ENCODE results near the gene C2CD4C.

Gene C2CD4C

DNA sequence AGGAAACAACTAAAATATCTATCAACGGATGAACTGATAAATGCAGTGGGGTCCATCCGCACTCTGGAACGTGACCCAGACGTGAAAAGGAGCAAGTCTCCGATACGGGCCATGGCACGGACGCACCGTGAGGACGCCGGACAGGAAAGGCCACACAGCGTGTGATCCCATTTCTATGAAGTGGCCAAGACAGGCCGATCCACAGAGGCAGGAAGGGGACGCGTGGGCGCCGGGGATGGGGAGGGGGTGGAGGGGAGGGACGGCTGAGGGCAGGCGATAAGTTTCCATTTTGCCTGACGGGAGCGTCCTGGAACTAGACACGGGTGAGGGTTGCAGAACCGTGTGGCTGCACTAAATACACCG is 38.1 kb upstream of the C2CD4C start:
- H3K36me3 ChIP-seq (ENCODE audit: control insufficient read depth, insufficient read depth, low read length): no peaks in the 10 kb centered on the region
- no peak overlapping the region for H3K9ac ChIP-seq (ENCODE audit: low read length)
- H3K4me1 ChIP-seq (ENCODE audit: control insufficient read depth, insufficient read depth, low read length): peaks cover 3% of the 10 kb centered on the region
- no peaks in the 10 kb centered on the region for H3K27me3 ChIP-seq (ENCODE audit: control insufficient read depth, insufficient read depth, low read length)
- H3K4me3 ChIP-seq (ENCODE audit: low read length): no peak overlapping the region
- H3K27ac ChIP-seq (ENCODE audit: low read depth, low read length): no peak overlapping the region

GRCh38 chr19:444677-445210 is 35.8 kb upstream of the C2CD4C start:
- H3K27me3 ChIP-seq (ENCODE audit: control insufficient read depth, insufficient read depth, low read length): no peaks in the 10 kb centered on the region
- H3K4me1 ChIP-seq (ENCODE audit: control insufficient read depth, insufficient read depth, low read length): peaks cover 3% of the 10 kb centered on the region
- H3K9ac ChIP-seq (ENCODE audit: low read length): no peak overlapping the region
- H3K27ac ChIP-seq (ENCODE audit: low read depth, low read length): no peak overlapping the region
- H3K36me3 ChIP-seq (ENCODE audit: control insufficient read depth, insufficient read depth, low read length): no peaks in the 10 kb centered on the region
- no peak overlapping the region for H3K4me3 ChIP-seq (ENCODE audit: low read length)

GRCh38 chr19:443005-443404 is 34.1 kb upstream of the C2CD4C start:
- Histone ChIP-seq H3K36me3 (ENCODE audit: control insufficient read depth, insufficient read depth, low read length) (no peaks in the 10 kb centered on the region), H3K4me3 (ENCODE audit: low read length) (no peak overlapping the region), H3K27ac (ENCODE audit: low read depth, low read length) (no peak overlapping the region)

DNA sequence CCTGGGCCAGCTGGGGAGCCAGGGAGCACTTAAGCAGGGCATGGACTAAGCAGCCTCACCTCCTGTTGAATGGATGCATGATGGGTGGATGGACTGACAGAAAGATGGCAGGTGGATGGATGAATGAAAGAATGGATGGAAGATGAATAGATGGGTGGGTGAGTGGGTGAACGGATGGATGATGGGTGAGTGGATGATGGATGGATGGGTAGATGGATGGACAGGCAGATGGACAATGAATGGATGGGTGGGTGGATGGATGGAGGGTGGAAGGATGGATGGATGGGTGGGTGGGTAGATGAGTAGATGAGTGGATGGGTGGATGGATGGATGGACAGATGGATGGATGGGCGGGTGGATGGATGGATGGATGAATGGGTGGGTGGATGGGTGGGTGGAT is 33.1 kb upstream of the C2CD4C start:
- H3K4me3 ChIP-seq (ENCODE audit: low read length): no peak overlapping the region
- H3K36me3 ChIP-seq (ENCODE audit: control insufficient read depth, insufficient read depth, low read length): no peaks in the 10 kb centered on the region
- H3K4me1 ChIP-seq (ENCODE audit: control insufficient read depth, insufficient read depth, low read length): no peaks in the 10 kb centered on the region
- H3K9ac ChIP-seq (ENCODE audit: low read length): no peak overlapping the region
- no peaks in the 10 kb centered on the region for H3K27me3 ChIP-seq (ENCODE audit: control insufficient read depth, insufficient read depth, low read length)
- no peak overlapping the region for H3K27ac ChIP-seq (ENCODE audit: low read depth, low read length)

More at GRCh38 chr19:443005-443404, 34.1 kb upstream of the C2CD4C start:
- Histone ChIP-seq H3K4me1 (ENCODE audit: control insufficient read depth, insufficient read depth, low read length) (peaks cover under 1% of the 10 kb centered on the region), H3K9ac (ENCODE audit: low read length) (no peak overlapping the region), H3K27me3 (ENCODE audit: control insufficient read depth, insufficient read depth, low read length) (no peaks in the 10 kb centered on the region)

DNA sequence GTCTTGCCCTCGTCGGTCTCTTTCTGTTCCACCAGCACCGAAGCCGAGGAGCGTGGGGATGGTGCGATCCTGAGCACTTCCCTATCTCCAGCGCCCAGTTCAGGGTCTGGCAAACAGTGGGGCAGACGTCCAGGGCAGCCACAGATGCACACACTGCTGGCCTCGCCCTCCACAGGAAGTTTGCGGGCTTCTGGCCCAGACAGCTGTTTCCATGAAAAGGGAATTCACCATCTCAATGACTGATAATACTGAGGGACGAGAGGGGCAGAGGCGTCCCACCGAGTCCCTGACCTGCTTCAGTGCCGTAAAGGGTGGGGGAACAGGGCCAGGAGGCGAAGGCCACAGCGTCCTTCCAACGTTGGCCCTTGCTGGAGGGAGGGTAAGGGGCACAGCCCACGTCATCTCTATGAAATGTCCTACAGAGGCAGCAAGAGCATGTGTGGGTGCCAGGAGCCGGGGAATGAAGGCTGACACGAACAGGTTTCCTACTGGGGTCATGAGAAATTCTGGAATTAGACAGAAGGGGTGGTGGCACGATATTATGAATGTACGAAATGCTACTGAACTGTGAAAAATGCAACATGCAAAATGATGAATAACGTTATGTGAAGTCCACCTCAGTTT is 32.4 kb upstream of the C2CD4C start:
- H3K9ac ChIP-seq (ENCODE audit: low read length): no peak overlapping the region
- H3K4me1 ChIP-seq (ENCODE audit: control insufficient read depth, insufficient read depth, low read length): no peaks in the 10 kb centered on the region
- H3K27ac ChIP-seq (ENCODE audit: low read depth, low read length): no peak overlapping the region
- no peaks in the 10 kb centered on the region for H3K27me3 ChIP-seq (ENCODE audit: control insufficient read depth, insufficient read depth, low read length)
- no peak overlapping the region for H3K4me3 ChIP-seq (ENCODE audit: low read length)
- H3K36me3 ChIP-seq (ENCODE audit: control insufficient read depth, insufficient read depth, low read length): no peaks in the 10 kb centered on the region

- H3K27me3 ChIP-seq (ENCODE audit: control insufficient read depth, insufficient read depth, low read length): no peaks in the 10 kb centered on the region
- no peak overlapping the region for H3K4me3 ChIP-seq (ENCODE audit: low read length)
- no peaks in the 10 kb centered on the region for H3K4me1 ChIP-seq (ENCODE audit: control insufficient read depth, insufficient read depth, low read length)
- no peak overlapping the region for H3K27ac ChIP-seq (ENCODE audit: low read depth, low read length)
- no peaks in the 10 kb centered on the region for H3K36me3 ChIP-seq (ENCODE audit: control insufficient read depth, insufficient read depth, low read length)
- no peak overlapping the region for H3K9ac ChIP-seq (ENCODE audit: low read length)
Measured at GRCh38 chr19:440391-441212, 31.7 kb upstream of the C2CD4C start.

- no peak overlapping the region for H3K9ac ChIP-seq (ENCODE audit: low read length)
- H3K4me1 ChIP-seq (ENCODE audit: control insufficient read depth, insufficient read depth, low read length): no peaks in the 10 kb centered on the region
- no peak overlapping the region for H3K4me3 ChIP-seq (ENCODE audit: low read length)
- H3K27me3 ChIP-seq (ENCODE audit: control insufficient read depth, insufficient read depth, low read length): no peaks in the 10 kb centered on the region
- H3K27ac ChIP-seq (ENCODE audit: low read depth, low read length): no peak overlapping the region
- H3K36me3 ChIP-seq (ENCODE audit: control insufficient read depth, insufficient read depth, low read length): peaks cover 2% of the 10 kb centered on the region
Measured at GRCh38 chr19:439167-439900, 30.4 kb upstream of the C2CD4C start.

GRCh38 chr19:438416-438958 is 29.5 kb upstream of the C2CD4C start:
- Histone ChIP-seq H3K36me3 (ENCODE audit: control insufficient read depth, insufficient read depth, low read length) (peaks cover 2% of the 10 kb centered on the region), H3K4me3 (ENCODE audit: low read length) (no peak overlapping the region), H3K27ac (ENCODE audit: low read depth, low read length) (no peak overlapping the region), H3K9ac (ENCODE audit: low read length) (no peak overlapping the region), H3K27me3 (ENCODE audit: control insufficient read depth, insufficient read depth, low read length) (no peaks in the 10 kb centered on the region), H3K4me1 (ENCODE audit: control insufficient read depth, insufficient read depth, low read length) (no peaks in the 10 kb centered on the region)

- H3K27me3 ChIP-seq (ENCODE audit: control insufficient read depth, insufficient read depth, low read length): no peaks in the 10 kb centered on the region
- no peaks in the 10 kb centered on the region for H3K4me1 ChIP-seq (ENCODE audit: control insufficient read depth, insufficient read depth, low read length)
- H3K4me3 ChIP-seq (ENCODE audit: low read length): no peak overlapping the region
- H3K27ac ChIP-seq (ENCODE audit: low read depth, low read length): no peak overlapping the region
- no peak overlapping the region for H3K9ac ChIP-seq (ENCODE audit: low read length)
- H3K36me3 ChIP-seq (ENCODE audit: control insufficient read depth, insufficient read depth, low read length): peaks cover 2% of the 10 kb centered on the region
Measured at GRCh38 chr19:437041-437440, 28.1 kb upstream of the C2CD4C start.

DNA sequence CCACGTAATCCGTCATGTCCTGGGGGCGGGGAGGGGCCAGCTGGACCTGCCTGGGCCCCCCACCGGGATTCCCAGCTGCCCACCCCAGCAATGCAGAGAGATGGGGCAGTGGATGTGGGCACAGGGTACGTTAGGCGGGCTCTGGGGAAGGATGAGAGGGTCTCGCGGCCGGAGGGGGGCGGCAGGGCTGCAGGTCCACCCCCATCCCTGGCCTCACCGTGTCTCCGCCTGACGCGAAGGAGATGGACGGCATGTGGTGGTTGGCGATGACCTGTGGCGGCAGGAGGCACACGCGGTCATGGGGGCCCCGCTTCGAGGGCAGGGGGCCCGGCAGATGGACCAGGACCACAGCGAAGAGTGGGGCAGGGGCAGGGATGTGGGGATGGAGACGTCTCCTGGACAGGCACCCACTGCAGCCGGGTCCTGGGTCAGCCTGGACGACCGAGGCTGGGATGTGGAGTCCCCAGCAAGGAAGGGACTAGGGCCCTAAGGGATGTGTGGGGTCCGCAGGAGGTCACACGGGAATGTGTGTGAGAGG is 27.5 kb upstream of the C2CD4C start:
- Histone ChIP-seq H3K4me3 (ENCODE audit: low read length) (no peak overlapping the region), H3K9ac (ENCODE audit: low read length) (no peak overlapping the region), H3K4me1 (ENCODE audit: control insufficient read depth, insufficient read depth, low read length) (no peaks in the 10 kb centered on the region), H3K36me3 (ENCODE audit: control insufficient read depth, insufficient read depth, low read length) (peaks cover 2% of the 10 kb centered on the region), H3K27me3 (ENCODE audit: control insufficient read depth, insufficient read depth, low read length) (no peaks in the 10 kb centered on the region), H3K27ac (ENCODE audit: low read depth, low read length) (no peak overlapping the region)

DNA sequence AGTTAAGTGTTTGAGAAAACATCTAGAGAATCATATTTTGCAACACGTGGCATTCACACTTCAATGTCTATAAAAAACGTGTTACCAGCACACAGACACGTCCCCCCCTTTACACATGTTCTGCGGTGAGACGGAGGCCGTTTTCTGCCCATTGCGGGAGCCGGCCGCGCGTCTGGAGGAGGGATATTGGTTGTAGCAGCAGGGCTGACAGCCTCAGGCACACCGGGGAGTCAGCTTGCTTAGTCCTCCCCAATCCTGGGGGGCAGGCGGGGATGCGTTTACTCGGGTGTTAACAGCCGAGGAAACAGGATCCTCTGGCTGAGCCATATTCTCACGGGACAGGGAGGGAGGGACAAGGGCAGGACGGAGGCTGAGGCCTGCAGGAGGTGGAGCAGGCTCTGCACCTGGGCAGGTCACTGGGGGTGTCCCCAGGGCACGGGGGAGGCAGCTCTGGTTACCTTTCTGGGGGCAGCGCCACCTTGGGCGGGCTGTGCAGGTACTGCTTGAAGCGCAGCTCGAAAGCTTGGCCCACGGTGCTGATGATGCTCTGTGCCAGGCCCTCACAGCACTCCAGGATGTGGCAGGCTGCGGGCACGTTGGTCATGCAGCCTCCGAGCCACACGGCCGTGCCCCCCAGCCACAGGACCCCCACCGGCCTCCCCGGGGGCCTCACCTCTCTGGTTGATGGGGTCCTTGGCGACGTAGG is 26.9 kb upstream of the C2CD4C start:
- H3K9ac ChIP-seq (ENCODE audit: low read length): no peak overlapping the region
- no peaks in the 10 kb centered on the region for H3K4me1 ChIP-seq (ENCODE audit: control insufficient read depth, insufficient read depth, low read length)
- H3K27me3 ChIP-seq (ENCODE audit: control insufficient read depth, insufficient read depth, low read length): no peaks in the 10 kb centered on the region
- no peak overlapping the region for H3K4me3 ChIP-seq (ENCODE audit: low read length)
- no peak overlapping the region for H3K27ac ChIP-seq (ENCODE audit: low read depth, low read length)
- peaks cover 2% of the 10 kb centered on the region for H3K36me3 ChIP-seq (ENCODE audit: control insufficient read depth, insufficient read depth, low read length)

Measured in rectal smooth muscle tissue (tissue), 1 donor.